Esophagus muscularis mucosa (tissue), 4 donors: ENCODE data around the gene FOSL2. TPM values are rescaled to one million over a fixed set of nuclear protein-coding genes. Genes with fewer than 3 reads are reported as not detected.

Experiments
- DNase-seq: peaks from one replicate; pipeline ENCODE4 v3.0.0-alpha.2; 2017; ENCODE audit errors: extremely low spot score
- H3K27ac ChIP-seq, 4 donors: fragments of 200-600 bp; sonication (generic); replicated peaks in 1 of 4; 1 replicate in 3 of 4; 2 replicates in 1 of 4; pipeline ENCODE4 v1.5.1; 2016 to 2019; ENCODE audit warnings: mild to moderate bottlenecking in 1 of 4
- H3K27me3 ChIP-seq, 4 donors: fragments of 200-600 bp; sonication (generic); one replicate each; pipeline versions ENCODE4 v1.5.1 to v1.6.0; 2016 to 2019
- H3K36me3 ChIP-seq, 4 donors: fragments of 200-600 bp; sonication (generic); one replicate each; pipeline ENCODE4 v1.5.1; 2016 to 2019
- H3K4me1 ChIP-seq, 4 donors: fragments of 200-600 bp; sonication (generic); one replicate each; pipeline ENCODE4 v1.5.1; 2016 to 2019
- H3K4me3 ChIP-seq, 4 donors: fragments of 200-600 bp; sonication (generic); 1 replicate in 2 of 4; 2 replicates in 2 of 4; pipeline ENCODE4 v1.5.1; 2016 to 2019; ENCODE audit warnings: mild to moderate bottlenecking in 4 of 4, moderate library complexity in 1 of 4
- H3K9me3 ChIP-seq, 4 donors: fragments of 200-600 bp; sonication (generic); 1 replicate in 3 of 4; 2 replicates in 1 of 4; pipeline ENCODE4 v1.5.1; 2016 to 2019
- CTCF ChIP-seq, 3 experiments: fragments of 200-600 bp in 2 of 3; fragments of 450-650 bp in 1 of 3; sonication (generic) in 2 of 3; IDR thresholded peaks; one replicate each; pipeline ENCODE4 v1.5.1; 2017 to 2019; ENCODE audit warnings: antibody characterized with exemption in 3 of 3, mild to moderate bottlenecking in 2 of 3, moderate library complexity in 1 of 3
- EP300 ChIP-seq: sonication (generic); formaldehyde crosslinking; IDR thresholded peaks from one replicate; pipeline ENCODE4 v1.6.1; 2017; ENCODE audit warnings: antibody characterized with exemption
- POLR2A ChIP-seq: fragments of 450-650 bp; IDR thresholded peaks from one replicate; pipeline ENCODE4 v1.6.1; 2017; ENCODE audit warnings: antibody characterized with exemption, moderate library complexity, mild to moderate bottlenecking, low read depth
- POLR2AphosphoS5 ChIP-seq, 2 donors: sonication (generic); formaldehyde crosslinking; IDR thresholded peaks; one replicate each; pipeline ENCODE4 v1.6.1; 2017; ENCODE audit warnings: antibody characterized with exemption in 2 of 2
- WGBS: methylation state at CpG from one replicate; pipeline ENCODE4 v1.1.5; 2018; 5-methylcytosine and 5-hydroxymethylcytosine counted together
- intact Hi-C: fragments of 100-400 bp; cut with DNase I; formaldehyde crosslinking; loops from one replicate; pipeline ENCODE4 v1.15.1; 2023
- total RNA-seq, 4 donors: library from RNA; depleted of rRNA; stranded (reverse); fragments of >200 nt; gene quantifications; one replicate each; pipeline versions ENCODE4 v1.1.0 to v1.2.1, GENCODE V29; 2016

The FOSL2 gene
- total RNA-seq, 4 donors from 2014 or later, result 68.9 to 332 (median 176) TPM

- WGBS, result 58% methylated on average over 5 of the region's 7 CpGs
- Histone ChIP-seq H3K27me3 (no peaks in the 10 kb centered on the region), H3K27ac (peak overlapping the region in 1 of 4 donors; percentile 28), H3K36me3 (peaks cover 48 to 100% (median 79%) of the 10 kb centered on the region in 4 donors), H3K9me3 (no peaks in the 10 kb centered on the region), H3K4me1 (peaks cover 85 to 99% (median 99%) of the 10 kb centered on the region in 4 donors), H3K4me3 (peak overlapping the region in 1 of 4 donors; percentile 7)
- no peak for TF ChIP-seq POLR2A
- TF ChIP-seq EP300, result no peak
- TF ChIP-seq POLR2AphosphoS5 (IDR thresholded peaks at IDR 0.05), result peak in 1 of 2 donors; percentile 29
- TF ChIP-seq CTCF (IDR thresholded peaks at IDR 0.05), result no peak
- intact Hi-C loops, result no loop called here
- DNase-seq, result no peak
Observed at GRCh38 chr2:28403370-28403956, 10.8 kb downstream of the FOSL2 start.

GRCh38 chr2:28404086-28404485 is 11.4 kb downstream of the FOSL2 start:
- TF ChIP-seq POLR2AphosphoS5 (IDR thresholded peaks at IDR 0.05) (no peak), EP300 (no peak), CTCF (IDR thresholded peaks at IDR 0.05) (no peak), POLR2A (no peak)
- H3K9me3 ChIP-seq, result no peaks in the 10 kb centered on the region
- no peak for DNase-seq
- H3K27ac ChIP-seq, result peak overlapping the region in 2 of 4 donors; percentile 39 to 50
- 89% methylated on average over 11 of the region's 11 CpGs for WGBS
- H3K27me3 ChIP-seq, result no peaks in the 10 kb centered on the region
- intact Hi-C loops, result no loop called here
- H3K4me3 ChIP-seq, result no peak overlapping the region
- peaks cover 79 to 99% (median 98%) of the 10 kb centered on the region in 4 donors for H3K4me1 ChIP-seq
- H3K36me3 ChIP-seq, result peaks cover 54 to 100% (median 83%) of the 10 kb centered on the region in 4 donors

- TF ChIP-seq POLR2AphosphoS5 (IDR thresholded peaks at IDR 0.05) (no peak), POLR2A (no peak), CTCF (IDR thresholded peaks at IDR 0.05) (no peak), EP300 (no peak)
- Histone ChIP-seq H3K27me3 (no peaks in the 10 kb centered on the region), H3K27ac (no peak overlapping the region), H3K4me3 (no peak overlapping the region), H3K36me3 (peaks cover 68 to 100% (median 92%) of the 10 kb centered on the region in 4 donors), H3K9me3 (no peaks in the 10 kb centered on the region), H3K4me1 (peaks cover 67 to 92% (median 87%) of the 10 kb centered on the region in 4 donors)
- intact Hi-C loops, result no loop called here
- no peak for DNase-seq
- 98% methylated on average over 3 of the region's 3 CpGs for WGBS
Observed at GRCh38 chr2:28405537-28405936, 12.9 kb downstream of the FOSL2 start.

GRCh38 chr2:28406276-28407096 is 13.8 kb downstream of the FOSL2 start:
- peaks cover 64 to 92% (median 85%) of the 10 kb centered on the region in 4 donors for H3K4me1 ChIP-seq

More at GRCh38 chr2:28406276-28407096, 13.8 kb downstream of the FOSL2 start:
- no peak for DNase-seq
- WGBS, result 87% methylated on average over 9 of the region's 16 CpGs
- H3K4me3 ChIP-seq, result peak overlapping the region in 1 of 4 donors; percentile 16
- intact Hi-C loops, result no loop called here
- peak overlapping the region; percentile 56 to 73 (median 65) for H3K27ac ChIP-seq
- H3K27me3 ChIP-seq, result no peaks in the 10 kb centered on the region
- TF ChIP-seq EP300 (no peak), POLR2AphosphoS5 (IDR thresholded peaks at IDR 0.05) (peak in 1 of 2 donors; percentile 32), CTCF (IDR thresholded peaks at IDR 0.05) (no peak), POLR2A (no peak)
- H3K36me3 ChIP-seq, result peaks cover 78 to 100% (median 97%) of the 10 kb centered on the region in 4 donors
- no peaks in the 10 kb centered on the region for H3K9me3 ChIP-seq
